Uterus (tissue), 2 donors: ENCODE results near the gene B2M.

Experiments used
- CTCF ChIP-seq, 4 experiments: fragments of 200-600 bp in 2 of 4; fragments of 450-650 bp in 2 of 4; sonication (generic) in 2 of 4; IDR thresholded peaks; one replicate each; pipeline ENCODE4 v1.5.1; 2016 to 2019; ENCODE audit warnings: antibody characterized with exemption in 4 of 4, mild to moderate bottlenecking in 2 of 4, moderate library complexity in 1 of 4
- POLR2A ChIP-seq, 2 donors: fragments of 450-650 bp; IDR thresholded peaks; one replicate each; pipeline ENCODE4 v1.6.1; 2016; ENCODE audit warnings: antibody characterized with exemption in 2 of 2, mild to moderate bottlenecking in 1 of 2, moderate library complexity in 1 of 2

GRCh38 chr15:44727485-44728231 is 16.3 kb downstream of the B2M start:
- no peak for TF ChIP-seq CTCF (IDR thresholded peaks at IDR 0.05)
- no peak for TF ChIP-seq POLR2A (IDR thresholded peaks at IDR 0.05)
